MM.1S (cell line): ENCODE data around the gene TMEM212.

Experiments
- CTCF ChIP-seq: fragments of 300-600 bp; sonication (generic); IDR thresholded peaks from 2 replicates; pipeline ENCODE4 v1.5.1; 2016; ENCODE audit warnings: antibody characterized with exemption, low read length, mixed read lengths
- EZH2 ChIP-seq: fragments of 300-600 bp; sonication (generic); optimal IDR thresholded peaks from 2 replicates; pipeline ENCODE3; 2017; ENCODE audit warnings: low read depth, mild to moderate bottlenecking, antibody characterized with exemption, low read length, mixed read lengths
- EZH2phosphoT487 ChIP-seq: fragments of 300-600 bp; sonication (generic); IDR thresholded peaks from 2 replicates; pipeline ENCODE4 v1.6.1; 2018; ENCODE audit warnings: antibody characterized with exemption, low read length

- TF ChIP-seq CTCF = no peak
- no peak for TF ChIP-seq EZH2phosphoT487
- TF ChIP-seq EZH2 = no peak
Measured at GRCh38 chr3:171797873-171798272, 45.3 kb upstream of the TMEM212 start.
